ENCODE results near the gene MT1B.

DNA sequence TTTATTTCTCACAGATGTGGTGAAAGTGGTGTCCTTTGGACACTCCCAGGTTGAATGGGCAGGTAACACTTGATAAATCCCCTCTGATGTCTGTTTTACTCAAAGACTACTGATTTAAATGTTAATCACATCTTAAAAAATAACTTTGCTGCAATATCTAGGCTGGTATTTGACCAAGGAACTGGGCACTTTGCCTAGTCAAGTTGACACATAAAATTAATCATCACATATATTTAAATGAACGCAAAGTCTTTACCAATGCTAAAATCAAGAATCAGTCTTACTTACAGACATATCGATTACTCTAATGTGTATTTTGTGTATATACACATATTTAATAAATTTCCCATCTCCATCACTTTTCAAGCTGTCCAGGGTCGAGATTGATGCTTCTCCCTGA lies 36.3 kb upstream of the MT1B start:
- no peak for TF ChIP-seq CTCF (IDR thresholded peaks at IDR 0.05; ENCODE audit: low read depth, low read length, poor library complexity, severe bottlenecking)
- no peak for TF ChIP-seq EZH2phosphoT487 (IDR thresholded peaks at IDR 0.05; ENCODE audit: borderline replicate concordance, low read length)
